GM21737 (cell line): ENCODE results near the gene TCP1.
"Not testable (repeated sequence)": the region's sequence is repeated elsewhere in the genome, so short reads cannot be mapped to it uniquely, and the experiment has no call there.

Experiments used
- ATAC-seq: cut with Tn5 transposase; IDR thresholded peaks from one replicate; pipeline ENCODE4 v1.9.1; 2021; ENCODE audit warnings: mild to moderate bottlenecking, moderate library complexity; ENCODE audit not compliant: unreplicated experiment

TCP1 gene

DNA sequence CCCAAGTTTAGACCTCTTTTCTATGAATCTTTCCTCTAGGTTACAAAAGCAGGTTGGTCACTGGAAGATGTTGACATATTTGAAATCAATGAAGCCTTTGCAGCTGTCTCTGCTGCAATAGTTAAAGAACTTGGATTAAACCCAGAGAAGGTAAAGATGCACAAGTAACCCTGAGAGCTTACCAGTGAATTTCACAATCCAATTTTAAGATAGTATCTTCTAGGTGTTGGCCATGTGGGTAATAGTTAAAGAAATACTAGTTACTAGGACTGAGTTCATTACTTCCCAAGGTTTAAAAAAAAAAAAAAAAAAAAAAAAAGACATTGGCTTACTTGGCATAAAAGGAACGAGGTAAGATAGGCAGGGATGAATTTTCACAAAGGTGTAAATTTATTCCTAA is 11.3 kb downstream of the TCP1 start:
- ATAC-seq = no peak

DNA sequence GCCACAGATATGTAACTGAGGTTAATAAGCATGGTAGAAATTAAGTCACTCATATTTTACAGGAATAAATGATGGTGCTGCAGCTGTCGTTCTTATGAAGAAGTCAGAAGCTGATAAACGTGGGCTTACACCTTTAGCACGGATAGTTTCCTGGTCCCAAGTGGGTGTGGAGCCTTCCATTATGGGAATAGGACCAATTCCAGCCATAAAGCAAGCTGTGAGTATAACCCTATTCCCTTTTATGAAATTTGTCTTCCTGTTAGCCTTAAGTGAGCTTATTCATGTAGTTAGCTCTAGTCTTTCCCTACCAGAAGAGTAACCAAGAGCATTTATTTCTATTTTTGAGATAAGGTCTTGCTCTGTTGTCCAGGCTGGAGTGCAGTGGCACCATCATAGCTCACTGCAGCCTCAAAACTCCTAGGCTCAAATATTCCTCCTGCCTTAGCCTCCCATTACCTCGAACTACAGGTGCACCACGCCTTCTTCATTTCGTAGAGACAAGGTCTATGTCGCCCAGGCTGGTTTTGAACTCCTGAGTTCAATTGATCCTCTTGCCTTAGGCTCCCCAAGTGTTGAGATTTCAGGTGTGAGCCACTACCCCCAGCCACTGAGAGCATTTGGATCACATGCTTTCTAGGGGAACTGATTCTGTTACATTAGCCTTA is 12.0 kb downstream of the TCP1 start:
- no peak for ATAC-seq

DNA sequence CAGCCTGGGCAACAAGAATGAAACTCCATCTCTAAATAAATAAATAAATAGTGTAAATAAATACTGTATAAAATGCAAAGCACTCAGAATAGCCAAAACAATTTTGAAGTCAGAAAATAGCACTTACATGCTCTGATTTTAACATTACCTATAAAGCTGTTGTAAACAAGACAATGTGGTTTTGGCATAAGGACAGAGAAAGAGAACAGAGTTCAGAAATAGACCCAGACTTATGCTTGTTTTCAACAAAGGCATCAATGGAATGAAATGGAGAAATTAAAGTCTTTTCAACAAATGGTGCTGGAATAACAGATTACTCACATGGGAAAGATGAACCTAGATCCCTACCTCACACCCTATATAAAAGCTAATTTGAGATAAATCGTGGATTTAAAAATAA is 17.2 kb downstream of the TCP1 start:
- ATAC-seq = no peak

DNA sequence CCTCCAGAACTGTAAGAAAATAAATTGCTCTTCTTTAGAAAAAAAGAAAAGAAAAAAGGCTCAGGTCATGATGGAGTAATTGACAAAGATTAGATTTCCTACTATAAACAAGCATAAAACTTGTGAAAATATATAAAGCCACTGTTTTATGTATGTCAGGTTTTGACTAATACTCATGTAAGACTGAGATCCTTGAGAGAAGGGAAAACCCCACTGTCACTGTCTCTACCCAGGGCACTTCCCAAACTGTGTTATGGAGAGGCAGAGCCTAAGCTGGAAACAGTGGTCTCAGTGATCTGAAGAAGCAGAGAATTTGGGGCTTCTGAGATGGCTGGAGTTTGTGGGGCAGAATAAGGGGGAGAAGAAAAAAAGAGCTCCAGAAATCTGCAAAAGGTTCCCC is 19.9 kb downstream of the TCP1 start:
- ATAC-seq = no peak

DNA sequence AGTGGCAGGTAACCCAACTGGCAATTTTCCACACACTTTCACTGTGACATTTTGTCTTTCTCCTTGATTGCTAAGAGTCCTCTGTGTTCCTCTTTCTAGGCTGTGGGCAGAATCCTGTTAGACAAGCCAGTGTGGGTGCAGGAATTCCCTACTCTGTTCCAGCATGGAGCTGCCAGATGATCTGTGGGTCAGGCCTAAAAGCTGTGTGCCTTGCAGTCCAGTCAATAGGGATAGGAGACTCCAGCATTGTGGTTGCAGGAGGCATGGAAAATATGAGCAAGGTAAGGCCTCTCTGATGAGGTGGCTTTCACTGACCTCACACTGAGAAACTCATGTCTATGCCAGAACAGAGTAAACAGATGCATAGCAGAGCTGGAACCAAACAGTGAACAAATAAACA is 22.5 kb downstream of the TCP1 start:
- ATAC-seq = no peak

DNA sequence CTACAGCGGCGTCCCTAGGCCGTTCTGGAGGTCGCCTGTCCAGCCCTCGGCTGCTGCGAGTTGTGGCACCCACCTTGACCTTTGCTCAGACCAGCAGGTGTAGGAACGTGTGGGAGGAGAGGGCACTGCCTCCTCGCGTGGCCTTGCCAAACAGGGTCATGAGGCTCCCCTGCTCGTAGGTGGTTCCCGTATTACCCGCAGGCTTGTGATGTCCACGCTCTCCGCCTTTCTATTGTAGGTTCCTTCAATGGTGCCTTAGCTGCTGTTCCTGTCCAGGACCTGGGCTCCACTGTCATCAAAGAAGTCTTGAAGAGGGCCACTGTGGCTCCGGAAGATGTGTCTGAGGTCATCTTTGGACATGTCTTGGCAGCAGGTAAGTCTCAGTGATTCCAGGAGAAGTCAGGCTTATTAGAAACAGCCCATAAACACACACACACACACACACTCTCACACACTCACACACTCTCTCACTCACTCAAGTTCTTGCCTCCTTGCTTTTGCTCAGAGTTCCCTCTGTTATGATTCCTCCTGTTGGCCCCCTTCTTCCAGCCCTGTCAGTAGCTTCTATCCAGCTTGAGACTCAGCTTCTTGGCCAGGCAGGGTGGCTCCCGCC is 26.6 kb downstream of the TCP1 start:
- peak; percentile 7 for ATAC-seq

DNA sequence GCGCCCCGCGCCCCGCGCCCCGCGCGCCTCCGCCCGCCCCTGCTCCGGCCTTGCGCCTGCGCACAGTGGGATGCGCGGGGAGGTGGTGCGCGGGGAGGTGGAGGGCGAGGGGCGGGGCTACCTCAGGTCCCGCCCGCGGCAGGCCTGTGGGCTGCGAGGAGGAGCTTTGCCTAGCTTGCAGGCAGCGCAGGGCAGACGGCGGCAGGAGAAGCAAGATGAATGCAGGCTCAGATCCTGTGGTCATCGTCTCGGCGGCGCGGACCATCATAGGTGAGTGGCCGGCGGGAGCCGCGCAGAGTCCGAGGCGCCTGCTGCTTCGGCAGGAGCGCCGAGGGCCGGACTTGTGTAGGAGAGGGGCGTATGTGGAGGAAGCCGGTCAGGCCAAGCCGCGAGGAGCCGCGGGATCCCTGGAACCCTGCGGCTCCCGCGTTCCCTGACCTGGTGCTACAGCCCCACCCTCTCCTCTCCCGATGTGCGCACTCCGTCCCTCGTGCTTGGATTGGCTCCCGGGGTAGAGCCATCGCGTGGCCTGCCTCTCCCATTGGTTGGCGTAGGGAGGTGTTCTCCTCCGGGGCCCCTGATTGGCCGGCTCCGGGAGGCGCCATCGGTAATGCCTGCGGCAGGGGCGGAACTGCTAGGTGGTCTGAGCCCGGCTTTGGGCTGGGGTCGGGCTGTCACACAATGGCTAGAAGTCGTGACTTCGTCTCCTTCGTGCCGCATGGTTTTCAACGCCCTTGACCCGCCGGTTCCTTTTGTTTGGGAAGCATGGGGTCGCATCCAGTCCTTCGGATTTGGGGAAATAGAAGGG is 27.3 kb downstream of the TCP1 start, which contains the start of gene ACAT2:
Gene ACAT2 (plus strand): TSS at position 173 of the 808 bp plus-strand sequence. CDS start 43 bp downstream, at position 216.
- peak; percentile 92 for ATAC-seq

DNA sequence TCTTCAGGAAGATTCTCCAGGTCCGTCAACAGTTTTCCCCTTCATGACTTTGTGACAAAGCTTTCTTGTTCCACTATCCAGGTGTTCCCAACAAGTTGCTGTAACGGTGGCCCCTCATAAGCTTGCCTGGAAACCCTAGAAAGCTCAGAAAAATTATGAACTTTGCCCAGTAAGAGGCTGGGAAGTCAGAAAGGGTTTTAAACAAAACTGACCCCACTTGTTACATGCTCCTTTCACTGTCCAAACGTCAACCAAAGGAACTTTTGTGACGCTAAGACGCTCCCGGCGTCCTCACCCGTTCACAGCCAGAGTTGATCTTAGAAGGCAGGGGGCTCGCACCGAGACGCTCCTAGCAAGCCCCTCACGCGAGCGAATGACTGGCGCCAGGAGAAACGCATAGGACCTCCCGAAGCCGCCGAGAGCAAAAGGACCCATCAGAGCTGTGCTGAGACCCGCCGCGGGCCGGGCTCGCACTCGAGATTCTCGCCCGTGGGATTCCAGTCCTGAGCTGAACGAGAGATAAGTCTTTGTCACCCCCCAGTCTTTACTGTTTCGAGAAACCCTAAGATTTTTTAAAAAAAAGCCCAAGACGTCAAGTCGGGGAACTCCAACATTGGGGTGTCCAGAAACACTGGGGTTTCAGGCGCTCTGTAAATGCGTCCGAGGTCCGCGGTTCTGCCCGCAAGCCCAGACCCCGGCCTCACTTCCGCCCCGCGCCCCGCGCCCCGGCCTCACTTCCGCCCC is 28.1 kb downstream of the TCP1 start:
- ATAC-seq = peak; percentile 2

DNA sequence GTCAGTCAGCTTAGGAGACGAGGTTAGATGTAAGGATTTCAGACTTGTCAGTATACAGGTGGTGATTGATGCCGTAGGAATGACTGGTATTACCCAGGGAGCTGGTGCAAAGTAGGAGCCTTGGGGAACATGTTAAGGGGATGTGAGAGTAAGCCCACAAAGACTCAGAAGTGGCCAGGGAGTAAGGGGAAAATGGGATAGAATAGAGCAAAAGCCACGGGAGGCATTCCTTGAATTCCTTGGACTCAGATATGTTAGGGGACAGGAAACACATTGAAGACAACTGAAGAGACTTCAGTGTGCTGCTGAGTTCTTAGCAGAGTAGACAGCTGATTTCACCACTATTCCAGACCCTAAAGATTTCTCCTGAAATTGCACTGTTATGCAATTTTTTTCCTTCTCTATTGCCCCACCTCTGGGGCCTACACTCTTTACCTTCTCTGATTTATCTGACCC is 28.8 kb downstream of the TCP1 start:
- no peak for ATAC-seq

DNA sequence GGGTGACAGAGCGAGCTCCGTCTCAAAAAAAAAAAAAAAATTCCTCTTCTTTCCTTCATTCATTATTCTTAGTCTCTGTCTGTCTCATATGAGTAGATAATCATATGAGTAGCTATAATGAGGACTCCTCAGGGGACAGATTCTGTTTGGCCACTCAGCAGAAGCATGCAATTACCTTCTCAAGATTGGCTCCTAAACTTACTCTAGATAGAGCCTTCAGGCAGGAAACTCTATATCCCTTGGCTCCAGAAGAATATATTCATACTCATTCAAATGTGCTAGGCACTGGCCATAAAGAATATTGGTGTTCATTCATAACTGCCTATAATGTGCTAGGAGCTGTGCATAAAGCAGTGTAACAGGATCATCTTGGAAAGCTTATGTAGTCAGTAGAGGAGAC is 29.8 kb downstream of the TCP1 start:
- ATAC-seq = no peak

DNA sequence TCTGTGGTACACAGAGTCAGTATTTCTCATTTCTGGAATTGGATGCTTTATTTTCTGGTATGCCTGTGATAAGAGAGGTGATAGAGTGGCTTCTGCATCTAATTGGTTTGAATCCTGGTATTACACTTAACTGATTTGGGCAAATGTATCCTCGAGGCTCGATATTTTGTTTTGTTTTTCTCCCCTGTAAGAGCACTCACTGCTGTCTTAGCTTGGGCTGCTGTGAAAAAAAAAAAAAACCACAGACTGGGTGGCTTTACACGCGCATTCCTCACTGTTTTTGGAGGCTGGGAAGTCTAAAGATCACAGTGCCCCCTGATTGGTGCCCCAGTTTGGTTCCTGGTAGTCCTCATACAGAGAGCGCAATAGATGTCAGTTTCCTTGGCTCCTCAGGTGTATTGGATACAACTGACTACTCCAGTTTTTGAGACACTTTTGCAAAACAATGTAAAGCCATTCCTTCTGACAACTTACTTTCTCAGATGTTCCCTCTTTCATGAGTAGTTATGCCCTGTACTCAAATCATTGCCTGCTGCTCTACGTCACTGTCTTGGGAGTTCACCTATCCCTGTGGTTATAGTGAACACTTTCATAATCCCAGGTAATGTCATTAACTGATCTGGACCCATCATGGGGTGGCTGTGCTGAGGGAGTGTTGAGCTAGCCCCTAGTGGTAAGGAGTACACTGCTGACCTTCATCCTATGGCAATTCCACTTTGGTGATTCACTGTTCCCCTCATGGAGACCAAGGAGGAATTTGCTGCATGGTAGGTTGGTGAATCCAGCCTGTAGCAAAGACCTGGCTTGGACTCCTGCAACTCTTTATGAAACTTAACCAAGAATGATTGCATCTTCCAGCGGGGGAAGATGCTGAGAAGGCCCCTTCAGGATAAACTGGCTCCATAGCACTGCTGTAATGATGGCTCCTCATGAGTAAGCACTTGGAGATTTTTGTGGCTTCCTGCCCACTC is 31.1 kb downstream of the TCP1 start:
- no peak for ATAC-seq

DNA sequence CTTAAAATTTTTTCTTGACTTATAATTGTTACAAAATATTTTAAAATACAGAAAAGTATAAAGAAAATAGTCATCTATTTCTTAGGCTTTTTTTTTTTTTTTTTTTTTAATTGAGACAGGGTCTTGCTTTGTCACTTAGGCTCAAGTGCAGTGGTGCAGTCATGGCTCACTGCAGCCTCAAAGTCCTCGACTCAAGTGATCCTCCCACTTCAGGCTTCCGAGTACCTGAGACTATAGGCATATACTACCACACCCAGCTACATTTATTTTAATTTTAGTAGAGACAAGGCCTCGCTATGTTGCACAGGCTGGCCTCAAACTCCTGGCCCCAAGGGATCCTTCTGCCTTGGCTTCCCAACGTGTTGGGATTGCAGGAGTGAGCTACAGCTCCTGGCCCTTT is 32.9 kb downstream of the TCP1 start:
- ATAC-seq = no peak

DNA sequence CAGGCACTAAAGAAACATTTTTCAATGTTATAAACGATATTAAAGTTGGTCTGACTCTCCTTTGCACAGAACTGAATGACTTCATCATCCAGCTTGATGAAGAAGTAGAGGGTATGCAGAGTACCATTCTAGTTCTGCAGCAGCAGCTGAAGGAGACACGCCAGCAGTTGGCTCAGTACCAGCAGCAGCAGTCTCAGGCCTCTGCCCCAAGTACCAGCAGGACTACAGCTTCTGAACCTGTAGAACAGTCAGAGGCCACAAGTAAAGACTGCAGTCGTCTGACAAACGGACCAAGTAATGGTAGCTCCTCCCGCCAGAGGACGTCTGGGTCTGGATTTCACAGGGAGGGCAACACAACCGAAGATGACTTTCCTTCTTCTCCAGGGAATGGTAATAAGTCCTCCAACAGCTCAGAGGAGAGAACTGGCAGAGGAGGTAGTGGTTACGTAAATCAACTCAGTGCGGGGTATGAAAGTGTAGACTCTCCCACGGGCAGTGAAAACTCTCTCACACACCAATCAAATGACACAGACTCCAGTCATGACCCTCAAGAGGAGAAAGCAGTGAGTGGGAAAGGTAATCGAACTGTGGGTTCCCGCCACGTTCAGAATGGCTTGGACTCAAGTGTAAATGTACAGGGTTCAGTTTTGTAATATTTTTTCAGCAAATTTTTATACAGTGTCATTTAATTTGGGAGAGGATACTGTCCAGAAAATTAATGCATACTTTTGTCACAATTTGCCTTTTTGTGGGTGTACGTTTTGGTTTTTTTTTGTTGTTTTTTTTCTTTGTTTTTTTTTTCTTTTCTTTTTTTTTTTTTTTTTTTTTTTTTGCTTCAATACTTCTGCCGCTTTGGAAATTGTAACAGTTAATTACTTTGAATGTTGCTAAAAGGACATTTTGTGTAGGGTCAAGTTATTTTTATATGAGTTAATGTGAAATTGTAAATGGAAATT is 34.2 kb downstream of the TCP1 start:
- no peak for ATAC-seq

DNA sequence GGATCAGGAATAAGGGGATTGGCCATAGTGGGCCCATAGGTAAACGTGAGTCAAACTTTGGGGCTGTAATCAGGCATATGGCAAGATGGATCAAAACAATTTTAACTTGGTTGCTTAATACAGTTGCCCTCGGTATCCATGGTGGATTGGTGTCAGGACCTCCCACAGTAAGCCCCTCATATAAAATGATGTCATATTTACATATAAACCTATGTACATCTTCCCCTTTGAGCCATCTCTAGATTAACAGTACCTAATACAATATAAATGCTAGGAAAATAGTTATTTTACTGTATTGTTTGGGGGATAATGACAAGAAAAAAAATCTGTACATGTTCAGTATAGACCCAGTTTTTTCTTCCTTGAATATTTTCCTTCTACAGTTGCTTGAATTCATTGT is 35.0 kb downstream of the TCP1 start:
- ATAC-seq = no peak

DNA sequence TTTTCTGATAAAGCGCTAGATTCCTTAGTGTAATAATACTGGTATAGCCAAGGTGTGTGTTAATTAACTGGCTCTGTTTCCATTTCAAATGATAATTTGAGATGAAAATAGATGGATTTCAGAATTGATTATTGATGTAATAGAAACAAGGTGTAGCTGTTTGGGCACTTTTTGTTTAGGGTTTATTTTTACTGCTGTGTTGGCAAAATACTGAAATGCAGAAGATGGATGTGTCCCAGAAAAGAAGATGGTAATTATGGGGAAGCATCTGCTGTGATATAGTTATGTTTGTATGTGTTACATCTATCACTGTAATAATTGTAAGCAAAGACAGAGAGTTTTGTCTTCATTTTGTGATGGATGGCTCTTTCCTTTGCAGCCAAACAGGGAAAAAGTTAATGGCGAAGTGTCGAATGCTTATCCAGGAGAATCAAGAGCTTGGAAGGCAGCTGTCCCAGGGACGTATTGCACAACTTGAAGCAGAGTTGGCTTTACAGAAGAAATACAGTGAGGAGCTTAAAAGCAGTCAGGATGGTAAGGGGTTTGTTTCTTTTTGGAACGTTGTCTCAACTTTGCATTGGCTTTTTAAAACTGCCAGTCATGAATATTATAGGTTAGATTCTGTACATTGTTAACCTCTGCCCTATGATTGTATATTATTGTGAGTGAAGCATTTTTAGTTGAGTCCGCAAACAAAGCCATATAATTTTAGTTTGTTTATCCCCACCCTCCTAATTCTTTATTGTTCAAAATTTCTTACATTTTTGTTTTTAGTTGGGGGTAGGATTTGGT is 36.1 kb downstream of the TCP1 start:
- ATAC-seq = no peak

DNA sequence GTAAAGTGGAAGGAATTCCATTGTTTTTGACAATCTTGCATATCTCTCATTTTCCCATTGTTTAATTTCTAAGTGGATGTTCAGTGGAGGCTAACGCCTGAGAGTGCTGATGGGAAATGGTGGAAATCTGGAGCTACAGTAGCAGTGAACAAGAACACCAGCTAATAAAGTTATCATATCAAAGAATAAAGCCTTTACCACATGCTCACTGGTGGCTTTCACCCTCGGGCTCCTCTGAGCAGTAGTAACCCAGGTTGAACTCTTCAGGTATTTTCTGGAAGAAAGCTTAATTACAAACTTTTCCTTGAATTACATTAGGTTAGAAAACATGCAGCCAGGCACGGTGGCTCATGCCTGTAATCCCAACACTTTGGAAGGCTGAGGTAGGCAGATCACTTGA is 38.0 kb downstream of the TCP1 start:
- ATAC-seq = no peak

DNA sequence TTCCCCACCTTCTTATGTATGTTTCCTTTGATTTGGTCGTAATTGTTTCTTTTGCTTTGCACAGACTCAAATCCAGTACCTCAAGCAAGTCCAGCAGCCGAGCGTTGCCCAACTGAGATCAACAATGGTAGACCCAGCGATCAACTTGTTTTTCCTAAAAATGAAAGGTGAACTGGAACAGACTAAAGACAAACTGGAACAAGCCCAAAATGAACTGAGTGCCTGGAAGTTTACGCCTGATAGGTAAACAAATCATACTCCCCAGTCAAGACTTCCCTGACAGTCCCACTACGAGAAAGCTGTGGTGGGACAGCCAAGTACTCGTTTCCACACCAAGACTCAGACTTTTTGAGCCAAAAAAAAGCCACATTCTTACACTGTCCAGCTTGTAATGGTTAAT is 41.3 kb downstream of the TCP1 start:
- not testable (repeated sequence) for ATAC-seq

DNA sequence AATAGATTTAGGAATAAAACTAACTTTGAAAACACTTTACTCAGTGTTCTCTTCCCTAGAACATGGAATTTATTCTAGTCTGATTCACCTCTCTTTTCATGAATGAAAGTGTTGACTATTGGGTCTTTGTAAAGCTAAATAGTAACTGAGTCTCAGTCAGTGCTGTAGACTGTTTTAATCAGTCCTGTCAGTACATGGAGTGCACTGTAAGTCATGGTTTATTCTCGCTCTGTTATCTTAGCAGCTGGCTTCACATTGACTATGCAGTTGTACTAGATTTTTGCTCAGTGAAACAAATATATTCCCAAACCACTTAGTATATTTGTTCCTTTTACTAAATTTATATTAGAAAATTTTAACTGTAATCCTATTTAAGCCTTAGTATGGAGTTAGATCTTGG is 42.6 kb downstream of the TCP1 start:
- ATAC-seq = no peak
